HG03139 (cell line): Measurements from ENCODE around the gene ZNF808.
"Not testable (repeated sequence)": the region's sequence is repeated elsewhere in the genome, so short reads cannot be mapped to it uniquely, and the experiment has no call there.

Experiments used
- ATAC-seq: cut with Tn5 transposase; IDR thresholded peaks from one replicate; pipeline ENCODE4 v1.9.1; 2021; ENCODE audit not compliant: unreplicated experiment

The ZNF808 gene

DNA sequence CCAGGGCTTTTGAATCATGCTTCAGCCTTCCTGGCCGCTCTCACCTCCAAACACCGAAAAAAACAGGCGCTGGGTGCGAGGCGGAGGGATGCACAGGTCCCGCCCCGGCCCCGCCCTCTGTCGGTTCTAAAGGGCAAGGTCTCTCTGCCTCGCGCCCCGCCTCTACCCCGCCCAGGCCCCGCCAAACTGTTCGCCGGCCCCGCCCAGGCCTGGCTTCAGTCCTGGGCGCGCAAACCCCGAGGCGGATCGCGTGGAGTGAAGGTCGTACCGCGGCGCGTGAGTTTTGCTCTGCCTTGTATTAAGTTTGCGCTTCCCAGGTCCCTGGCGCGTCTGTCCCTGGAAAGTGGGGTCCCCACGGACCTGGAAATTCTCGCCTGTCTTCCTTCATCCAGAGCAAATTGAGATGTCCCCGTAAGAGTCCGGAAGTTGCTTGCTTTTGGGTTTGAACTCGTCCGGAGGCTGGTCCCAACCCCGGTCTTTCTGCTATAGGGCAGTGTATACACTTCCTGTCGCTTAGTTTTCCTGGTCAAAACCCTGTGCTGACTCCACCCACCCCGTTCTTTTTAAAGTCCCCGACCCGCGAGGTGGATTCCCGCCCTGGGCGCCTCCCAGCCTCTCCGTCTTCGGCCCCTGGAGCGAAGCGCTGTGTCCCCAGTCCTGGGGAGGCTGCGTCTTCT lies 8.4 kb downstream of the ZNF808 start:
- ATAC-seq: peak; percentile 92

DNA sequence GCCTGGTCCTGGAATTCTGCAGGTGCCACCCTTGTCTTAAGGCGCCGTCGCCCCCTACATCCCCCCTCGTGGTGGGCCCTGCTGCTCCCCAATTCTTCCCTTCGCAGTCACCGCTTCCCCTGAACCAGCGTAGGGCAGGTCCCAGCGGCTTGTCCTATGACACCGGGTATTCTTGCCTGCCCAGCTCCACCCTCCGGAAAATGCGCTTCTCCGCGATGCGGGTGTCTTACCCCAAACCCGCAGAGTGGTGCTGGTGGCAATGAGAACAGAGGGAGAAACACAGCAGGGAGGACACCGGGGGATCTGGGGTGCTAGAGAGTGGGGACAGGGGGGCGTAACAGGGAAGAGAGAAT lies 9.0 kb downstream of the ZNF808 start:
- peak; percentile 25 for ATAC-seq

DNA sequence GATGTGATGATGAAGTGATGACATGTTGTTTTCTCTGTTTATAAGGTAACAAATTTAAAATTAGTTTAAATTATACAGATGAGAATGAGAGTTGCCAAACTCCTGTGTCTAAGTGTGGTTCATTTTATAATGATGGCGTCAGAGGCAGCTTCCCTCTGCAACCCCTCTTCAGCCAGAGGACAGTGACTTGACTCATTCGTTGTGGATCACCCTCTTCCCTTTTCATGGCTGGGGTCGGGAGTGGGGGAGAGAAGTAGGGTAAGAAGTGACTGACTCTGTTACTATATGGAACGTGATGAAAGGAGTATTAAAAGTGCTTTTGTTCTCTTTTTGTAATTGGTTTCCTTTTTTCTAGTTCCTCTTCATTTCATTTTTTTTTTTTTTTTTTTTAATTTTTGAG lies 11.3 kb downstream of the ZNF808 start:
- not testable (repeated sequence) for ATAC-seq

DNA sequence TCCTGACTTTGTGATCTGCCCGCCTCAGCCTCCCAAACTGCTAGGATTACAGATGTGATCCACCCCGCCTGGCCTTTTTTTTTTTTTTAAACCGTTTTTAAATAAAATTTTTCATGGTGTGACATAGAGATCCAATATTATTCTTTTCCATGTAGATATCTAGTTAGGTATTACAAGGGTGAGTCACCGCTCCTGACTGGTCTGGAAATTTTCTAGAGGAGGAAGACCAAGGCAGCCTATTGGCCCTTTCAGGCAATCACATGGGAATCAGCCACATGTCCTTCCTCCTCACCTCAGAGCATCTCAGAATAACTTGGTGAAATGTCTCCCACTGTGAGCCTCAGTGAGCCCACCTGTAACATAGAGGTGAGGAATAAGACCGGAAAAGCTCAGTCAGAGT lies 13.7 kb downstream of the ZNF808 start:
- not testable (repeated sequence) for ATAC-seq

DNA sequence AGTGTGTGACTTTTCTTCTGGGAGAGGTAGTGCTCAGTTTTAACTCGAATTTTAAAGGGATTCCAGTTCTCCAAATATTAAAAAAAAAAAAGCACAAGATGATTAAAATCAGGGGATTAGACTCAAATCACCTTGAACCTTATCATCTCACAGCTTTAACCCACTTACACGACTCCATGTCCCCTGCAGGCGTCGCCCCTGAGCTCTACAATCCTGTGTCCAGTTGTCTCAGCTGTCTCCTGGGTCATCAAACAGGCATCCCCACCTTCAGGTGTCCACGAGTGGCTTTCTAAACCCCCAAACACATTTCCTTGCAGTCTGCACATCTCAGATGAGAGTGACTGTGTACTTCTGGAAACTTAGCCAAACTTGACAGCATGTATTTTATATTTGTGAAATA lies 14.1 kb downstream of the ZNF808 start:
- ATAC-seq: no peak

DNA sequence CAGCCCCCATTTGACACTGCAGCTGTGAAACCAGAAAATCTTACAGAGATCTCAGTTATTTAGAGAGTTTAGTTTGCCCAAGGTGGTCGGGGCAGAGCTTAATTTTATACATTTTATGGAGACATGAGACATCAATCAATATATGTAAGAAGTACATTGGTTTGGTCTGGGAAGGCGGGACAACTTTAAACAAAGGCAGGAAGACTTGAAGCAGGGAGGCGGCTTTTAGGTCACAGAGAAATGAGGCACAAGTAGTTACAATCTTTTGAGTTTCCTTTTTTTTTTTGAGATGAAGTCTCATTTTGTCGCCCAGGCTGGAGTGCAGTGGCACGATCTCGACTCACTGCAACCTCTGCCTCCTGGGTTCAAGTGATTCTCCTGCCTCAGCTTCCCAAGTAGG lies 15.1 kb downstream of the ZNF808 start:
- ATAC-seq: not testable (repeated sequence)

DNA sequence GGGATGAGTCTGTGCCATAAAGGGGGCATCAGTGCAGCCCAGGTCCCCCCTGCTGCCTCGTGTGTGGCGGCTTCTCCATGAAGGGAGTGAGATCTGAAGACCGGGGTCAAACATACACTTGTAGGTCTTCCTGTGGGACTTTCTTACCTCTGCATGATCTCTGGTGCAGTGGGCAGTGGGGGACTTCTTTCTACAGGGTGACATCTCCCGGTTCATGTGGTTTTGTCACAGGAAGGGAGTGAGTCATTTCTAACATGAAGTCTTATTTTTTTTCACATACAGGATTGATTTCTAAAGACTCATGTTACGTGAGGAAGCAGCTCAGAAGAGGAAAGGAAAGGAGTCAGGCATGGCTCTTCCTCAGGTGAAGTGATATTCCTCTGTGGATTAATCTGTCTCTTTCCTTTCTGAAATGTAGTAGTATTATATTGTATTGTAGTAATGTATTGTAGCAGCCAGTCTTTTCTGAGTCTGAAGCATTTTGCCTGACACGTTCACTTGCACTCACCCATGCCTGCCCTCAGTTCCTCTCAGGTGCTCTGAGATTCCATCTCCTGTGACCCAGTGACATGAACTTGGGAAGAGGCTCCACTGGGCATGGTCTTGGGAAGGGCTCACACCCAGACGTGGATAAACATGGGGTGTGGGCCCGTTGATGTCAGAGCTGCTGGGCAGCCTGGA lies 15.7 kb downstream of the ZNF808 start:
- no peak for ATAC-seq

DNA sequence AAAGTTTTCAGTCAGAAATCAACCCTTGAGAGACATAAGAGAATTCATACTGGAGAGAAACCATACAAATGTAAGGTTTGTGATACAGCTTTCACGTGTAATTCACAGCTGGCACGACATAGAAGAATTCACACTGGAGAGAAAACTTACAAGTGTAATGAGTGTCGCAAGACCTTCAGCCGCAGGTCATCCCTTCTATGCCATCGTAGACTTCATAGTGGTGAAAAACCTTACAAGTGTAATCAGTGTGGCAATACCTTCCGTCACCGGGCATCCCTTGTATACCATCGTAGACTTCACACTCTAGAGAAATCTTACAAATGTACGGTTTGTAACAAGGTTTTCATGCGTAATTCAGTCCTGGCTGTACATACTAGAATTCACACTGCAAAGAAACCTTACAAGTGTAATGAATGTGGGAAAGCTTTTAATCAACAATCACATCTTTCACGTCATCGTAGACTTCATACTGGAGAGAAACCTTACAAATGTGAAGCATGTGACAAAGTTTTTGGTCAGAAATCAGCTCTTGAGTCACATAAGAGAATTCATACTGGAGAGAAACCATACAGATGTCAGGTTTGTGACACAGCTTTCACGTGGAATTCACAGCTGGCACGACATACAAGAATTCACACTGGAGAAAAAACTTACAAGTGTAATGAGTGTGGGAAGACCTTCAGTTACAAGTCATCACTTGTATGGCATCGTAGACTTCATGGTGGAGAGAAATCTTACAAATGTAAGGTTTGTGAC lies 26.9 kb downstream of the ZNF808 start:
- ATAC-seq: no peak

DNA sequence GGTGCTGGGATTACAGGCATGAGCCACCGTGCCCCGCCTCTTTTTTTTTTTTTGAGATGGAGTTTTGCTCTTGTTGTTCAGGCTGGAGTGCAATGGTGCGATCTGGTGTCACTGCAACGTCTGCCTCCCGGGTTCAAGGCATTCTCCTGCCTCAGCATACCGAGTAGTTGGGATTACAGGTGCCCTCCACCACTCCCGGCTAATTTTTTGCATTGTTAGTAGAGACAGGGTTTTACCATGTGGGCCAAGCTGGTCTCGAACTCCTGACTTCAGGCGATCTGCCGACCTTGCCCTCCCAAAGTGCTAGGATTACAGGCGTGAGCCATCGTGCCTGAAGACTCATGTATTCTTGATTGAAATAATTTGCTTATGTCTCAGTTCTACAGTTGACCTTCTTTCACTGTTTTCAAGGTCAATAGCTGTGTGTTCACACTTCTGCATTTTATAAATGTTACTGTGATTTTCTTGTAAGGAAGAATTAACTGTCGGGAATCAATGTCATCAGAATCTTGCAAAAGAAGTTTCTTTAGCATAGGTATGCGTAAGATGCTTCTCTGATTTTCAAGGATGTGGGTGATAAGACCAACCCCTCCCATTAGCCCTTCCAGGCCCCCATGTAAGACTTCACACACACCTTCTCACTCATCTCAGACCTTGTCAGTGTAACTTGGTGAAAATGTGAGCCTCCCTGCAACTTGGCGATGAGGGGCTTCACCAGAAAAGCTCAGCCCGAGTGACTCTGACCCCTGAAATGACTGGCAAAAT lies 29.9 kb downstream of the ZNF808 start:
- no peak for ATAC-seq

DNA sequence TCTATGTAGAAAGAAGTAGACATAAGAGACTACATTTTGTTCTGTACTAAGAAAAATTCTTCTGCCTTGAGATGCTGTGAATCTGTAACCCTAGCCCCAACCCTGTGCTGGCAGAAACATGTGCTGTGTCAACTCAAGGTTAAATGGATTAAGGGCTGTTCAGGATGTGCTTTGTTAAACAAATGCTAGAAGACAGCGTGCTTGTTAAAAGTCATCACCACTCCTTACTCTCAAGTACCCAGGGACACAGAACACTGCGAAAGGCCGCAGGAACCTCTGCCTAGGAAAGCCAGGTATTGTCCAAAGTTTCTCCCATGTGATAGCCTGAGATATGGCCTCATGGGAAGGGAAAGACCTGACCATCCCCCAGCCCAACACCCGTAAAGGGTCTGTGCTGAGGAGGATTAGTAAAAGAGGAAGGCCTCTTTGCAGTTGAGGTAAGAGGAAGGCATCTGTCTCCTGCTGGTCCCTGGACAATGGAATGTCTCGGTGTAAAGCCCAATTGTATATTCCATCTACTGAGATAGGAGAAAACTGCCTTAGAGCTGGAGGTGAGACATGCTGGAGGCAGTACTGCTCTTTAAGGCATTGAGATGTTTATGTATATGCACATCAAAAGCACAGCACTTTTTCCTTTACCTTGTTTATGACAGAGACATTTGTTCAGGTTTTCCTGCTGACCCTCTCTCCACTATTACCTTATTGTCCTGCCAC lies 31.4 kb downstream of the ZNF808 start:
- ATAC-seq: not testable (repeated sequence)

DNA sequence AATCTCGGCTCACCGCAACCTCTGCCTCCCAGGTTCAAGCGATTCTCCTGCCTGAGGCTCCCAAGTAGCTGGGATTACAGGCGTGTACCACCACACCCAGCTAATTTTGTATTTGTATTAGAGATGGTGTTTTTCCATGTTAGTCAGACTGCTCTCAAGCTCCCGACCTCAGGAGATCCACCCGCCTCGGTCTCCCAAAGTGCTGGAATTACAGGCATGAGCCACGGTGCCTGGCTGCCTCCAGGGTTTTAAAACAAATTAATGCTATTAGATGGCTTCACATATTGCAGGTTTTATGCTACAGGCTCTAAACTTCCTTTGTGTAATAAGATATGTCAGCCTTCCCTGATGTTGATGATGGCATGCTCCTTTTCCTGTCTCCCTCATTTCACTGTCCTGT lies 34.1 kb downstream of the ZNF808 start:
- ATAC-seq: not testable (repeated sequence)

DNA sequence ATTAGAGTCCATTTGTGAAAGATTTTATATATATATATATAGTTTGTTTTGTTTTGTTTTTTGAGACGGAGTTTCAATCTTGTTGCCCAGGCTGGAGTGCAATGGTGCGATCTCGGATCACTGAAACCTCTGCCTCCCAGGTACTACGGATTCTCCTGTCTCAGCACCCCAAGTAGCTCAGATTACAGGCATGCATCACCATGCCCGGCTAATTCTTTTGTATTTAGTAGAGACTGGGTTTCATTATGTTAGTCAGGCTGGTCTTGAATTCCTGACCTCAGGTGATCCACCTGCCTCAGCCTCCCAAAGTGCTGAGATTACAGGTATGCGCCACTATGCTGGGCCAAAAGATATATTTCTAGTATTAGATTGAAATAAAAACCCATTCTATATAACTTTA lies 38.7 kb downstream of the ZNF808 start:
- no peak for ATAC-seq

DNA sequence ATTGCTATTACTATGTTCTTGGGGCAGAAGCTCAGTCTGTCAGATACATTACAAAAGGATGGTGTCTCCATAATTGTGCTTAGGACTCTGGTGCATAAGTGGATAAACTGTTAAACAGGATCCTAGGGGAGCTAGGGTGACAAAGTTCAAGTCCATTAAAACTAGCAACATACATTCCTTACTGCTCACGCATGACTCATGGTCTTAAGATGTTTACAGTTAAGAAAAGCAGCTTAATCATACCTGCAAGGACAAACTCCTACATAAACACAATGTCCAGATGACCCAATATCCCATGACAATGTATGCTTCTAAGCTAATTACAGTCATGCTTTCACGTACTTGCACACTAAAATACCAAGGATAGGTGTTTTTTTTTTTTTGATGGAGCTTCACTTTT lies 39.1 kb downstream of the ZNF808 start:
- ATAC-seq: no peak

DNA sequence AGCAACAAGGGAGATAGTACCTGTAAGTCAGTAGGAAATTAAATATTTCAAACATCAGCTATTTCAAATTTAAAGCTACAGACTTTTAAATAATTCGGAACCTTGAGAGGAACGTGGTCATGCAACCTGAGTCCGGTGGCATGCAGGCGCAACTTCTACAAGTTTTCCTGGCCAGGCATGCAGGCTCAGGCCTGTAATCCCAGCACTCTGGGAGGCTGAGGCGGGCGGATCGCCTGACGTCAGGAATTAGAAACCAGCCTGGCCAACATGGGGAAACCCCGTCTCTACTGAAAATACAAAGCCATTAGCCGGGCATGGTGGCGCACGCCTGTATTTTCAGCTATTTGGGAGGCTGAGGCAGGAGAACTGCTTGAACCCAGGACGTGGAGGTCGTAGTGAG lies 40.5 kb downstream of the ZNF808 start:
- no peak for ATAC-seq

DNA sequence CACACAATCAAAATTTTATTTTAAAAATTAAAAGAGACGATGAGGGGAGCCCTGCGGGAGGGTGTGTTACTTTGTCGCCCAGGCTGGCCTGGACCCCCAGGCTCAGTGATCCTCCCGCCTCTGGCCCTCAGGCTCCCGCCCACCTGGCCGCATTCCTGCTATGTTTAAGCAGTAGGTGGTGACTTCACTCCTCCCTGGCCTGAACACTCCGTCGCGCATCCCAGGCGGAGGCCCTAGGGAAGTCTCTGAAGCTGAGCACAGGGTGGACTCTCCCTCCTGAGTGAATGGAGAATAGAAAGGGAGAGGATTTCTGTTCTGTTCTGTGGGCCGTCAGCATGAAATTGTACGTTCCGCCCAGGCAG lies 42.2 kb downstream of the ZNF808 start:
- ATAC-seq: not testable (repeated sequence)

DNA sequence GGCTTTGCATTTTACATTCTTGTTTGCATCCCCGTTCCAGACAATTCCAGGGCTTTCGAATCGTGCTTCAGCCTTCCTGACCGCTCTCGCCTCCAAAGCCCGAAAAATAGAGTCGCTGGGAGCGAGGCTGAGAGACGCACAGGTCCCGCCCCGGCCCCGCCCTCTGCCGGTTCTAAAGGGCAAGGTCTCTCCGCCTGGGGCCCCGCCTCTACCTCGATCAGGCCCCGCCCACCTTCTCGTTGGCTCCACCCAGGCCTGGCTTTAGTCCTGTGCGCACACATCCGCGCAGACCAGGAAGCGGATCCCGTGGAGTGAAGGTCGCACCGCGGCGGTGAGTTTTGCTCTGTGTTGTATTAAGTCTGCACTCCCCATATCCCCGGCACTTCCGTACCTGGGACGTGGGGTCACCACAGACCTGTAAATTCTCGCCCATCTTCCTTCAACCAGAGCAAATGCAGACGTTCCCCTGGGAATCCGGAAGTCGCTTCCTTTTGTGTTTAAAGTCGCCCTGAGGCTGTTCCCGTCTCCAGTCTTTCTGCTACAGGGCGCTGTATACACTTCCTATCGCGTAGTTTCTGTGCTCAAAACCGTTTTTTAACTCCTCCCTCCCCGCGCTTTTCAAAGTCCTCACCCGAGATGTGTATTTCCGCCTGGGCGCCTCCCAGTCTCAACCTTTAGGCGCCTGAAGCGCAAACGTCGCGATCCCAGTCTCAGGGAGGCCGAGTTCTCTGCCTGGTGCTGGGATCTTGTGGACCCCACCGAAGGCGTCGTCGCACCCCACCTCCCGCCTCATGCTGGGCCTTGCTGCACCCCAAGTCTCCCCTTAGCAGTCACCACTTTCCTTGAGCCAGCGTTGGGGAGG lies 42.8 kb downstream of the ZNF808 start, which contains the start of gene ZNF701:
ZNF701 (plus strand) TSS at position 288 of the 862 bp plus-strand sequence. CDS start 3,861 bp downstream, outside the sequence.
- peak; percentile 92 for ATAC-seq

DNA sequence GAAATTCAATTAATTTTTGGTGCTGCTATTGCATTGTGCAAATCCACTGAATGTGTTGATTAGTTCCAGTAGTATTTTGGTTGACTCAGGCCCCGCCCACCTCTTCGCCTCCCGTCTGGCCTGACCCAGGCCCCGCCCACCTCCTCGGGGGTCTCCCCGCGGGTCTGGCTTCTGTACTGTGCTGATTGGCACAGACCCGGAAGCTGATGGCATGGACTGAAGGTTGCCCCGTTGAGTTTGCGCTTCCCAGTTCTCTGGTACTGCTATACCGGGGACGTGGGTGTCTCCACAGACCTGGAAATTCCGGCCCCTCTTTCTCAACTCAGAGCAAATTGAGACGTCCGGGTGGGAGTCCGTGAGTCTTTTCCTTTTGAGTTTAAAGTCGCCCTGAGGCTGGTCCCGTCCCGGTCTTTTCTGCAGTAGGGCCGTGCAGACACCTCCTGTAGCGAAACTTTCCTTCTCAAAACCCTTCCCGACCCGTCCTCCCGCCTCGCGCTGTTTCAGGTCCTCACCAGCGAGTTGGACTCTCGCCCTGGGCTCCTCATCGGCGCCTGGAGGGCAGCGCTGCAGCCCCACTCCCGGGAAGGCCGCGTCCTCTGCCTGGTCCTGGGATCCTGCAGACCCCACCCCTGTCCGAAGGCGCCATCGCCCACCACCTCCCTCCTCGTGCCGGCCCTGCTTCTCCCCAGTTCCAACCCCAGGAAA lies 57.4 kb downstream of the ZNF808 start:
- no peak for ATAC-seq

DNA sequence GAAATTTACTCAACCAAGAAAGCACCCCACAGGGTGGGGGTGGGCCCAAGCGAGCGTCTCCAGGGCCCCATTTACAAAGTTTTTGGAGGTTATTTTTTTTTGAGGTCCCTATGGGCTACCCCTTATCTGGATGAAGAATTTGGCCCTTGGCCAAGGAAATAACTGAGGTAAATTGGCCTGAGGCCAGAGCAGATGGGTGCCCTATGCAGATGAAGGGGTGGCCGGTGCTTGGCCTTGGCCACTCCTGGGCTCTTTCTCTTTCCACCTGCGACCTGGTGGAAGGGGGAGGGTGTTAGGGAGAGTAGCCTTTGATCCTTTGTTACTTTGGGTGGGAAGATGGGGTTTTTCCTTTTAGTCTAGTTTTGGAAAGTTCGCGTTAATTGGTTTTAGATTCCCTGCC lies 58.1 kb downstream of the ZNF808 start:
- no peak for ATAC-seq

DNA sequence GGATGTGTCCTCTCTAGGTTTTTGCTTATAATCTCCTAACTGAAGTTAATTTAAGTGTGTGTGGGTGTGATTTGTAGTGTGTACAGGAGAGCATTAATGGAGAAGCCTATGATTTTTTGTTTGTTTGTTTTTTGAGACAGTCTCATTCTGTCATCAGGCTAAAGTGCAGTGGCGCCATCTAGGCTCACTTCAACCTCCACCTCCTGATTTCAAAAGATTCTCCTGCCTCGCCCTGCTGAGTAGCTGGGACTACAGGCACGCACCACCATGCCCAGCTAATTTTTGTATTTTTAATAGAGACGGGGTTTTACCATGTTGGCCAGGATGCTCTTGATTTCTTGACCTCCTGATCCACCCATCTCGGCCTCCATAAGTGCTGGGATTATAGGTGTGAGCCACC lies 63.3 kb downstream of the ZNF808 start:
- no peak for ATAC-seq
